NCI-H187 treated with DMSO at 0.1 percent for 48 hours (cell line): ENCODE data around the gene ACER3.
A peak's percentile ranks its signal among the peaks of the same experiment; 100 is the strongest.
"Not testable (repeated sequence)": the region's sequence is repeated elsewhere in the genome, so short reads cannot be mapped to it uniquely, and the experiment has no call there.

Source experiments
- DNase-seq: peaks from one replicate; lab custom pipeline; 2025; lab: John Stamatoyannopoulos, UW

The ACER3 gene

GRCh38 chr11:77038029-77038824, 177.5 kb downstream of the ACER3 start:
- DNase-seq, result no peak

GRCh38 chr11:77038825-77039326, 178.2 kb downstream of the ACER3 start:
- no peak for DNase-seq

- no peak for DNase-seq
Observed at GRCh38 chr11:77039491-77040400, 179.0 kb downstream of the ACER3 start.

- DNase-seq, result no peak
Observed at GRCh38 chr11:77040401-77040777, 179.7 kb downstream of the ACER3 start.

GRCh38 chr11:77040889-77041288, 180.2 kb downstream of the ACER3 start:
- no peak for DNase-seq

GRCh38 chr11:77042111-77042726, 181.5 kb downstream of the ACER3 start:
- no peak for DNase-seq

- no peak for DNase-seq
Observed at GRCh38 chr11:77044356-77044755, 183.6 kb downstream of the ACER3 start.

- no peak for DNase-seq
Observed at GRCh38 chr11:77044886-77045285, 184.2 kb downstream of the ACER3 start.

- no peak for DNase-seq
Observed at GRCh38 chr11:77046060-77046501, 185.4 kb downstream of the ACER3 start.

- peak; percentile 50 for DNase-seq
Observed at GRCh38 chr11:77047007-77047927, 186.5 kb downstream of the ACER3 start.

GRCh38 chr11:77047928-77048446, 187.3 kb downstream of the ACER3 start:
- not testable (repeated sequence) for DNase-seq

GRCh38 chr11:77049026-77049425, 188.3 kb downstream of the ACER3 start:
- DNase-seq, result no peak

GRCh38 chr11:77051511-77051910, 190.8 kb downstream of the ACER3 start:
- no peak for DNase-seq

GRCh38 chr11:77052518-77052917, 191.8 kb downstream of the ACER3 start:
- DNase-seq, result no peak

GRCh38 chr11:77053217-77054015, 192.7 kb downstream of the ACER3 start:
- no peak for DNase-seq

GRCh38 chr11:77054084-77054483, 193.4 kb downstream of the ACER3 start:
- no peak for DNase-seq

- no peak for DNase-seq
Observed at GRCh38 chr11:77055101-77055561, 194.4 kb downstream of the ACER3 start.

- no peak for DNase-seq
Observed at GRCh38 chr11:77055913-77056312, 195.2 kb downstream of the ACER3 start.

GRCh38 chr11:77056814-77057402, 196.2 kb downstream of the ACER3 start:
- no peak for DNase-seq
